Measurements from ENCODE around the gene TSHZ2. TPM values are rescaled to one million over a fixed set of nuclear protein-coding genes. Genes with fewer than 3 reads are reported as not detected.

TSHZ2 gene
- total RNA-seq, 1 donor from 2014 or later, result 22.9 TPM

GRCh38 chr20:53099856-53100255, 127.7 kb downstream of the TSHZ2 start:
- DNase-seq (ENCODE audit: low spot score, unreplicated experiment), result no peak
- Mint-ChIP-seq H3K4me1 (ENCODE audit: low read depth) (peaks cover 6% of the 10 kb centered on the region), H3K27me3 (no peaks in the 10 kb centered on the region), H3K27ac (peak overlapping the region; percentile 81), H3K4me3 (ENCODE audit: low read depth) (no peak overlapping the region), H3K36me3 (ENCODE audit: insufficient read depth) (peaks cover 2% of the 10 kb centered on the region), H3K9me3 (ENCODE audit: low read depth) (peaks cover 3% of the 10 kb centered on the region)
- no peak for TF ChIP-seq CTCF (IDR thresholded peaks at IDR 0.05; ENCODE audit: unreplicated experiment)

GRCh38 chr20:53100476-53100911, 128.3 kb downstream of the TSHZ2 start:
- no peak for TF ChIP-seq CTCF (IDR thresholded peaks at IDR 0.05; ENCODE audit: unreplicated experiment)
- Mint-ChIP-seq H3K4me3 (ENCODE audit: low read depth) (no peak overlapping the region), H3K27me3 (no peaks in the 10 kb centered on the region), H3K36me3 (ENCODE audit: insufficient read depth) (peaks cover 2% of the 10 kb centered on the region), H3K27ac (no peak overlapping the region), H3K4me1 (ENCODE audit: low read depth) (peaks cover 6% of the 10 kb centered on the region), H3K9me3 (ENCODE audit: low read depth) (peaks cover 3% of the 10 kb centered on the region)
- DNase-seq (ENCODE audit: low spot score, unreplicated experiment), result no peak

GRCh38 chr20:53101992-53102760, 130.0 kb downstream of the TSHZ2 start:
- Mint-ChIP-seq H3K36me3 (ENCODE audit: insufficient read depth) (peaks cover 5% of the 10 kb centered on the region), H3K27ac (no peak overlapping the region), H3K27me3 (no peaks in the 10 kb centered on the region), H3K9me3 (ENCODE audit: low read depth) (peaks cover 3% of the 10 kb centered on the region), H3K4me3 (ENCODE audit: low read depth) (no peak overlapping the region), H3K4me1 (ENCODE audit: low read depth) (peaks cover 6% of the 10 kb centered on the region)
- DNase-seq (ENCODE audit: low spot score, unreplicated experiment), result no peak
- no peak for TF ChIP-seq CTCF (IDR thresholded peaks at IDR 0.05; ENCODE audit: unreplicated experiment)

DNA sequence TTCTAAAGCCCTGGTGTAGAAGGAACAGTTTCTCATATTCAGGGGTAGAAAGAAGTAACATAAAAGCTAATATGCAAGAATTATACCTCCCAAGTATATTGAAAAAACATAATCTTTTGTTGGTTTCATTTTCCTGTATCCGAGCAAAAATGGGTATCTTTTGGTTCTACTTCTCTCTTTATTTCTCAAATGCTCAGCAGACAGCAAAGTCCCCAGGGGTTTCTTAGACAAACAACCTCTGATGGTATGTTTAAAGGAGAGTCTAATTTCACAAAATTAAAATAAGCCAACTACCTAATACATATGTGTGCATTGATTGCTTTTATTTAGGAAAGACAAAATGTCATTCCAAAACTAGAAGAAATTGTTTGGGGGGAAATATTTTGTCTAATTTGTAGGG, 131.0 kb downstream of the TSHZ2 start:
- peaks cover 6% of the 10 kb centered on the region for H3K4me1 Mint-ChIP-seq (ENCODE audit: low read depth)
- H3K27ac Mint-ChIP-seq, result no peak overlapping the region
- H3K27me3 Mint-ChIP-seq, result no peaks in the 10 kb centered on the region
- peaks cover 3% of the 10 kb centered on the region for H3K9me3 Mint-ChIP-seq (ENCODE audit: low read depth)
- H3K36me3 Mint-ChIP-seq (ENCODE audit: insufficient read depth), result peaks cover 6% of the 10 kb centered on the region
- no peak for DNase-seq (ENCODE audit: low spot score, unreplicated experiment)
- no peak overlapping the region for H3K4me3 Mint-ChIP-seq (ENCODE audit: low read depth)
- no peak for TF ChIP-seq CTCF (IDR thresholded peaks at IDR 0.05; ENCODE audit: unreplicated experiment)

DNA sequence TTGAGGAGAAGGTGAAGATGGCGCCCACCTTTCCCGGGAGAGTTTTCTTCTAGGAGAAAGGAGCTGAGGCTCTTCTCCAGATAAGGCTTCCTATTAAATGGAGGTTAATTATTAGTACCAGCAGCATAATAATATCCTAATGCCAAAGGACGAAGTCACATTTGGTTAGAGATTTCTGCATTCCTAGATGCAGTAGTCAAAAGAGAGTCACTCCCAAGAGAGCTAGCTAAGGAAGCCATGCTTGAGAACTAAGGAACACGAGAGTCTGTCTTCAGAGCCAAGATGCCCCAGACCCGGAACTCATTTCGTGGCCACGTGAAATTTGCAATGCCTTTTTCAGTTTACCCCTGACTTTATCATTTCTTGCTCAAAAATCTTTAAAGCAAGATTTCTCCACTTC, 132.7 kb downstream of the TSHZ2 start:
- H3K4me1 Mint-ChIP-seq (ENCODE audit: low read depth), result peaks cover 5% of the 10 kb centered on the region
- DNase-seq (ENCODE audit: low spot score, unreplicated experiment), result no peak

More for the DNA sequence above, 132.7 kb downstream of the TSHZ2 start:
- Mint-ChIP-seq H3K27me3 (no peaks in the 10 kb centered on the region), H3K4me3 (ENCODE audit: low read depth) (no peak overlapping the region), H3K9me3 (ENCODE audit: low read depth) (no peaks in the 10 kb centered on the region), H3K36me3 (ENCODE audit: insufficient read depth) (peaks cover 4% of the 10 kb centered on the region), H3K27ac (no peak overlapping the region)
- TF ChIP-seq CTCF (IDR thresholded peaks at IDR 0.05; ENCODE audit: unreplicated experiment), result no peak

All from progenitor cell of endocrine pancreas (in vitro differentiated cells).